ES-I3 (cell line): Measurements from ENCODE around the gene PDGFRA.
"Not testable (repeated sequence)": the region's sequence is repeated elsewhere in the genome, so short reads cannot be mapped to it uniquely, and the experiment has no call there.

ENCODE experiments used
- H3K36me3 ChIP-seq: 2 replicates; pipeline ENCODE4 v1.6.1; 2013; ENCODE audit warnings: mild to moderate bottlenecking, low read length, control low read depth, moderate library complexity; ENCODE audit not compliant: insufficient read depth
- H3K4me1 ChIP-seq: 2 replicates; pipeline ENCODE4 v1.6.1; 2013; ENCODE audit warnings: mild to moderate bottlenecking, control low read depth, low read length; ENCODE audit not compliant: insufficient read depth
- H3K9ac ChIP-seq: 2 replicates; pipeline ENCODE4 v1.6.1; 2013; ENCODE audit warnings: low read depth, mild to moderate bottlenecking, low read length, moderate library complexity
- H3K9me3 ChIP-seq: 2 replicates; pipeline ENCODE4 v1.6.1; 2013; ENCODE audit warnings: mild to moderate bottlenecking, low read length, moderate library complexity; ENCODE audit not compliant: control insufficient read depth, insufficient read depth

PDGFRA gene

DNA sequence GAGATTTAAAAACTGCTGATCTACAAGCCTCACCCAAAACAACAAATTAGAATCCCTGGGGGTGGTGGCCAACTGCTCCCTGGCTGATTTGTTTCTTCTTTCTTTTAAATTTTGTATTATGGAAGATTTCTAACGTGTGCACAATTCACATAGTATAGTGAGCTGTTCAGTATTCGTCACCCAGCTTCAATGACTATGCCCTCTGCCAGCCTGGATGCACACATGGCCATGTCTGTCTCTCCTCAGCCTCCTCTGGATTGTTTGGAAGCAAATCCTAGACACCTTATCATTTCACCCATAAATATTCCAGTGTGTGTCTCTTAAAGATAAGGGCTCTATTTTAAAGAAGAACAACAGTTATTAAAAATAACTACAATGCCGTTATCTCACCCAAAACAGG, 61.9 kb downstream of the PDGFRA start:
- Histone ChIP-seq H3K36me3 (no peaks in the 10 kb centered on the region), H3K9me3 (no peaks in the 10 kb centered on the region), H3K9ac (no peak overlapping the region), H3K4me1 (no peaks in the 10 kb centered on the region)

- no peaks in the 10 kb centered on the region for H3K36me3 ChIP-seq
- H3K9me3 ChIP-seq = peaks cover 3% of the 10 kb centered on the region; the same call in 1 of the 2 replicates
- H3K9ac ChIP-seq = no peak overlapping the region
- no peaks in the 10 kb centered on the region for H3K4me1 ChIP-seq
Measured at GRCh38 chr4:54296548-54297203, 67.6 kb downstream of the PDGFRA start.

DNA sequence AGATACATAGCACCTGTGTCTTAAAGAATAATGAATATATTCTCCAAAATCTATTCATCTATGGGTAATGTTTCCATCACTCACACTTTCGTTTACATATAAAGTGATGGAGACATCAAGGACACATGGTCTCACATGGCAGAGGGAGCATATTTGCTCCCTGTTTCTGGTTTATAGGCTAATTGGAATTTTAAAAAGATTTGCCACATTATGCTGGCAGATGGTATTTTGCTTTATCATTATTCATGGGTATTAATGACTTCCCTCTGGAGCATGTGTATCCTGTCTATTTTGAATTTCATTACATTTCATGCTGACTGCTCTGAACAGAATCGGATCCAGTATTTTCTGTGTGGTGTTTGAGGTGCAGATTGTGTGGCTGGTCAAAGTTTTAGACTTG, 79.0 kb downstream of the PDGFRA start:
- H3K4me1 ChIP-seq = no peaks in the 10 kb centered on the region
- H3K36me3 ChIP-seq = no peaks in the 10 kb centered on the region
- peaks cover 4% of the 10 kb centered on the region; the same call in 1 of the 2 replicates for H3K9me3 ChIP-seq
- no peak overlapping the region for H3K9ac ChIP-seq

GRCh38 chr4:54315561-54316538, 86.8 kb downstream of the PDGFRA start:
- H3K36me3 ChIP-seq = no peaks in the 10 kb centered on the region
- no peaks in the 10 kb centered on the region for H3K9me3 ChIP-seq
- no peak overlapping the region for H3K9ac ChIP-seq
- H3K4me1 ChIP-seq = 0 out of 2 replicates have a peak, but pooled peaks cover 4% of the 10 kb centered on the region

GRCh38 chr4:54317690-54318089, 88.6 kb downstream of the PDGFRA start:
- Histone ChIP-seq H3K4me1 (0 out of 2 replicates have a peak, but pooled peaks cover 4% of the 10 kb centered on the region), H3K36me3 (no peaks in the 10 kb centered on the region), H3K9me3 (no peaks in the 10 kb centered on the region), H3K9ac (no peak overlapping the region)

- H3K9me3 ChIP-seq = no peaks in the 10 kb centered on the region
- 0 out of 2 replicates have a peak, but pooled peaks cover 4% of the 10 kb centered on the region for H3K4me1 ChIP-seq
- H3K9ac ChIP-seq = no peak overlapping the region
- H3K36me3 ChIP-seq = no peaks in the 10 kb centered on the region
Measured at GRCh38 chr4:54318904-54319303, 89.8 kb downstream of the PDGFRA start.

- no peaks in the 10 kb centered on the region for H3K9me3 ChIP-seq
- H3K36me3 ChIP-seq = no peaks in the 10 kb centered on the region
- H3K9ac ChIP-seq = no peak overlapping the region
- 0 out of 2 replicates have a peak, but pooled peaks cover 4% of the 10 kb centered on the region for H3K4me1 ChIP-seq
Measured at GRCh38 chr4:54320826-54321685, 92.0 kb downstream of the PDGFRA start.

- Histone ChIP-seq H3K9me3 (no peaks in the 10 kb centered on the region), H3K9ac (no peak overlapping the region), H3K4me1 (0 out of 2 replicates have a peak, but pooled peaks cover 4% of the 10 kb centered on the region), H3K36me3 (no peaks in the 10 kb centered on the region)
Measured at GRCh38 chr4:54322818-54323417, 93.8 kb downstream of the PDGFRA start.

DNA sequence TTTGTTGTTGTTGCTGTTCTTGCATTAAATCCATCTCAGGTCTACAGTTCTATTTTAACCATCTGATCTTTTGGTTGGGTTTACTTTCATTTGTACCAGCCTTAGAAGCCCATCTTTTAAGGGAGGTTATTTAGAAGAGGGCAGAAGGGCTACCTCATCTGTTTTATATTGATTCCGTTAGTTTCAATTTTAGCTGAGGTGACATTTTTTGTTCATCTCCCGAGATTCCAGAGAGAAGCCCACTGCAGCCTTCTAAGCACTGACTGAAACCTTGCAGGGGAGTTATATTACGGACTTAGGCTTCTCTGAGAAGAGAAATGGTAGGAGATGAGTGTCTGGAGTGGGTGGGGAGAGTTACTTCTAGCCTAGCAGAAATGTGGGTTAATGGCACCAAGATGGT, 101.8 kb downstream of the PDGFRA start:
- Histone ChIP-seq H3K36me3 (no peaks in the 10 kb centered on the region), H3K4me1 (no peaks in the 10 kb centered on the region), H3K9ac (no peak overlapping the region), H3K9me3 (no peaks in the 10 kb centered on the region)

- Histone ChIP-seq H3K36me3 (no peaks in the 10 kb centered on the region), H3K9me3 (no peaks in the 10 kb centered on the region), H3K4me1 (no peaks in the 10 kb centered on the region)
Measured at GRCh38 chr4:54332542-54332941, 103.4 kb downstream of the PDGFRA start.

GRCh38 chr4:54333657-54334056, 104.6 kb downstream of the PDGFRA start:
- no peaks in the 10 kb centered on the region for H3K36me3 ChIP-seq
- no peaks in the 10 kb centered on the region for H3K4me1 ChIP-seq
- no peak overlapping the region for H3K9ac ChIP-seq
- H3K9me3 ChIP-seq = no peaks in the 10 kb centered on the region

More at GRCh38 chr4:54332542-54332941, 103.4 kb downstream of the PDGFRA start:
- H3K9ac ChIP-seq = no peak overlapping the region

- not testable (repeated sequence) for H3K9ac ChIP-seq, H3K36me3 ChIP-seq, H3K9me3 ChIP-seq, H3K4me1 ChIP-seq
Measured at GRCh38 chr4:54334769-54335168, 105.7 kb downstream of the PDGFRA start.

- Histone ChIP-seq H3K9ac (no peak overlapping the region), H3K36me3 (no peaks in the 10 kb centered on the region), H3K9me3 (no peaks in the 10 kb centered on the region), H3K4me1 (no peaks in the 10 kb centered on the region)
Measured at GRCh38 chr4:54337009-54337408, 107.9 kb downstream of the PDGFRA start.

- not testable (repeated sequence) for H3K36me3 ChIP-seq, H3K9me3 ChIP-seq, H3K9ac ChIP-seq, H3K4me1 ChIP-seq
Measured at GRCh38 chr4:54342067-54342466, 113.0 kb downstream of the PDGFRA start.
